ENCODE results near the gene ZC3H12A.

ZC3H12A gene

GRCh38 chr1:37458551-37458950, 15.8 kb upstream of the ZC3H12A start:
- no peak for DNase-seq
- Histone ChIP-seq H3K9ac (ENCODE audit: low read length) (no peak overlapping the region), H3K4me3 (ENCODE audit: low read length) (no peak overlapping the region), H4K8ac (ENCODE audit: low read depth, low read length) (no peak overlapping the region), H3K79me1 (ENCODE audit: low read length) (no peaks in the 10 kb centered on the region), H2BK5ac (ENCODE audit: low read length) (no peak overlapping the region), H3K36me3 (ENCODE audit: control insufficient read depth, insufficient read depth, low read length) (no peaks in the 10 kb centered on the region), H3K27me3 (ENCODE audit: insufficient read depth, low read length, poor library complexity) (no peaks in the 10 kb centered on the region), H3K4me2 (ENCODE audit: low read length) (no peak overlapping the region), H3K56ac (ENCODE audit: low read length) (no peak overlapping the region), H3K79me2 (ENCODE audit: control insufficient read depth, insufficient read depth, low read length) (no peaks in the 10 kb centered on the region), H3K23ac (ENCODE audit: low read length) (no peak overlapping the region), H2BK120ac (ENCODE audit: low read depth, low read length) (no peak overlapping the region), H3K4me1 (ENCODE audit: control insufficient read depth, low read depth, low read length) (no peaks in the 10 kb centered on the region), H3K18ac (ENCODE audit: low read length) (no peak overlapping the region), H3K27ac (ENCODE audit: low read depth, low read length) (no peak overlapping the region), H2BK15ac (replicated peaks; ENCODE audit: low read depth) (no peak overlapping the region), H4K5ac (ENCODE audit: low read length) (no peak overlapping the region), H2AK5ac (ENCODE audit: low read length) (no peak overlapping the region), H3K4ac (ENCODE audit: low read depth, low read length) (no peak overlapping the region)
- WGBS (ENCODE audit: extremely low coverage, insufficient coverage, low lambda C conversion rate): no CpG with 5 or more reads among the region's 3 CpGs

DNA sequence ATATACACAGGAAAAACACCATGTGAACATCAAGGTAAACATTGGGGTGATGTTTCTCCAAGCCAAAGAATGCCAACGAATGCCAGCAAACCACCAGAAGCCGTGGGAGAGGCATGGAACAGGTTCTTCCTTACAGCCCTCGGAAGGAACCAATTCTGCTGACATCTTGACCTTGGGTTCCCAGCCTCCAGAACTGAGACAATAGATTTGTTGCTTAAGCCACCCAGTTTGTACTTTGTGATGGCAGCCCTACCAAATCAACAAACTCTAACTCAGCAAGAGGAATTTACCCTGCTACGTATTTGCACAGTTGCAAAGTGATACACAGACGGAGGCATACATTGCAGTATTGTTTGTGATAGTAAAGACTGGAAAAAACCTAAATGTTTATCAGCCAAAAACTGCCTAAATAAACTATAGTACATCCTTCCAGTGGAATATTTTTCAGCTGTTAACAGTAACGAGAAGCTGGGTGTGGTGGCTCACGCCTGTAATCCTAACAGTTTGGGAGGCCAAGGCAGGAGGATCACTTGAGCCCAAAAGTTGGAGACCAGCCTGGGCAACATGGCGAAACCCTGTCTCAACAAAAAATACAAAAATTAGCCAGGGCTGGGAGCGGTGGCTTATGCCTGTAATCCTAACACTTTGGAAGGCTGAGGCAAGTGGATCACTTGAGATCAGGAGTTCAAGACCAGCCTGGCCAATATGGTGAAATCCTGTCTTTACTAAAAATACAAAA, 12.5 kb upstream of the ZC3H12A start:
- no peak for DNase-seq
- H3K56ac ChIP-seq (ENCODE audit: low read length): no peak overlapping the region
- H2BK5ac ChIP-seq (ENCODE audit: low read length): no peak overlapping the region
- H3K4me1 ChIP-seq (ENCODE audit: control insufficient read depth, low read depth, low read length): no peaks in the 10 kb centered on the region
- no CpG with 5 or more reads among the region's 9 CpGs for WGBS (ENCODE audit: extremely low coverage, insufficient coverage, low lambda C conversion rate)
- no peaks in the 10 kb centered on the region for H3K36me3 ChIP-seq (ENCODE audit: control insufficient read depth, insufficient read depth, low read length)
- H3K4me3 ChIP-seq (ENCODE audit: low read length): no peak overlapping the region
- H3K27me3 ChIP-seq (ENCODE audit: insufficient read depth, low read length, poor library complexity): no peaks in the 10 kb centered on the region
- no peak overlapping the region for H3K27ac ChIP-seq (ENCODE audit: low read depth, low read length)
- H2BK120ac ChIP-seq (ENCODE audit: low read depth, low read length): no peak overlapping the region
- no peaks in the 10 kb centered on the region for H3K79me1 ChIP-seq (ENCODE audit: low read length)
- no peak overlapping the region for H3K23ac ChIP-seq (ENCODE audit: low read length)
- H4K5ac ChIP-seq (ENCODE audit: low read length): no peak overlapping the region
- no peak overlapping the region for H2BK15ac ChIP-seq (replicated peaks; ENCODE audit: low read depth)
- no peak overlapping the region for H3K4me2 ChIP-seq (ENCODE audit: low read length)
- no peak overlapping the region for H2AK5ac ChIP-seq (ENCODE audit: low read length)
- no peaks in the 10 kb centered on the region for H3K79me2 ChIP-seq (ENCODE audit: control insufficient read depth, insufficient read depth, low read length)
- no peak overlapping the region for H3K4ac ChIP-seq (ENCODE audit: low read depth, low read length)
- H4K8ac ChIP-seq (ENCODE audit: low read depth, low read length): no peak overlapping the region
- no peak overlapping the region for H3K18ac ChIP-seq (ENCODE audit: low read length)
- no peak overlapping the region for H3K9ac ChIP-seq (ENCODE audit: low read length)

DNA sequence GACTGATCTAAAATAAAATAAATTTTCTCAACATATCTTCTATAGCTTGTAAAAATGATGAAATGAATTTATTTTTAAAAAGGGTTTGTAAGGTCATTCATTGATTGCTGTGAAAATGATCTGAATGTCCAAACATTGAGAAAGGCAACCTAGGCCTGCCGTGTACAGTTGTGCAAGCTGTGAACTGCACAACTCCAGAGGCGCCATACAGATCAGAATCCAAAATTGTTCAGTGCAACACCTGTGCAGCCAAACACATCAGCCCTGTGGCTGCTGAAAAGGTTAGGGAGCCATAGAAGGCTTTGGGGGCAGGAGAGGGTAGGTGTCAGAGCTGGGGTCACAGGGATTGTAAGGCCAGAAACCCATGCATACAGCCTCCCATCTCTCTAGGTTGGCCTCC, 9.9 kb upstream of the ZC3H12A start:
- Histone ChIP-seq H3K79me2 (ENCODE audit: control insufficient read depth, insufficient read depth, low read length) (no peaks in the 10 kb centered on the region), H3K27me3 (ENCODE audit: insufficient read depth, low read length, poor library complexity) (no peaks in the 10 kb centered on the region), H3K36me3 (ENCODE audit: control insufficient read depth, insufficient read depth, low read length) (no peaks in the 10 kb centered on the region), H3K18ac (ENCODE audit: low read length) (no peak overlapping the region), H3K23ac (ENCODE audit: low read length) (no peak overlapping the region), H3K79me1 (ENCODE audit: low read length) (no peaks in the 10 kb centered on the region), H3K4me3 (ENCODE audit: low read length) (no peak overlapping the region), H3K4me1 (ENCODE audit: control insufficient read depth, low read depth, low read length) (no peaks in the 10 kb centered on the region), H3K56ac (ENCODE audit: low read length) (no peak overlapping the region), H2BK5ac (ENCODE audit: low read length) (no peak overlapping the region), H3K9ac (ENCODE audit: low read length) (no peak overlapping the region), H3K4me2 (ENCODE audit: low read length) (no peak overlapping the region), H2BK120ac (ENCODE audit: low read depth, low read length) (no peak overlapping the region), H3K27ac (ENCODE audit: low read depth, low read length) (no peak overlapping the region), H4K8ac (ENCODE audit: low read depth, low read length) (no peak overlapping the region), H2AK5ac (ENCODE audit: low read length) (no peak overlapping the region), H3K4ac (ENCODE audit: low read depth, low read length) (no peak overlapping the region), H4K5ac (ENCODE audit: low read length) (no peak overlapping the region), H2BK15ac (replicated peaks; ENCODE audit: low read depth) (no peak overlapping the region)
- WGBS (ENCODE audit: extremely low coverage, insufficient coverage, low lambda C conversion rate): no CpG with 5 or more reads among the region's 2 CpGs
- DNase-seq: no peak

DNA sequence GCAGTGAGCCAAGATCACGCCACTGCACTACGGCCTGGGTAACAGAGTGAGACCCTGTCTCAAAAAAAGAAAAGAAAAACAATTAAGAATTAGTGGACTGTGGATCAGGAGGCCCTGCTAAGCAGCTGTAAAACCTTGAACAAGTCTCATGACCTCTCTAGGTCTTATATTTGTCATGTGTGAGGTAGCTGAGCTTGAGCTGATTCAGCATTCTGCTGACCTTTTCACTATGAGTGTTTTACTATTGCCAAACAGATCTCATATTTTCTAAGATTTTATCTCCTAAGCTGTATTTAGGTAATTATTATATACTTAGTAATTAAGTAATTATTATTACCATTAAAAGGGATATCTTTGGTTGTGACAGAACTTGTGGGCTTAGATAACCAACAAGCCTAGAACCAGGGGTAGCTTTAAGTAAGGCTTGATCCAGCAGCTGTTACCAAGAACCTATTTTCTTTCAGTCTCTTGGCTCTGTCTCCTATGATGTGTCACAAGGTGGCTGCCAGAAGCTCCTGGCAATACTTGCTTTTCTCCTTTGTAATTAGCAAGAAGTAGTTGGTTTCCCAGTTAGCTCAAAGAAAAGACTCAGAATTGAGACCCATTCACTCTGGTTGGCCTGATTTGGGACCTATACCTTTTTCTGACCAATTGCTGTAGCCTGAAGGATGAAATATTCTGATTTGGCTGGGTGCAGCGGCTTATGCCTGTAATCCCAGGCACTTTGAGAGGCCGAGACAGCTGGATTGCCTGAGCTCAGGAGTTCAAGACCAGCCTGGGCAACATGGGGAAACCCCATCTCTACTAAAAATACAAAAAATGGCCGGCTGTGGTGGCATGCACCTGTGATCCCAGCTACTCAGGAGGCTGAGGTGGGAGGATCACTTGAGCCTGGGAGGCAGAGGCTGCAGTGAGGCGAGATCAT, 8.5 kb upstream of the ZC3H12A start:
- Histone ChIP-seq H3K4me2 (ENCODE audit: low read length) (no peak overlapping the region), H2BK120ac (ENCODE audit: low read depth, low read length) (no peak overlapping the region), H3K23ac (ENCODE audit: low read length) (no peak overlapping the region), H3K27me3 (ENCODE audit: insufficient read depth, low read length, poor library complexity) (no peaks in the 10 kb centered on the region), H2BK5ac (ENCODE audit: low read length) (no peak overlapping the region), H3K9ac (ENCODE audit: low read length) (no peak overlapping the region), H3K56ac (ENCODE audit: low read length) (no peak overlapping the region), H3K4ac (ENCODE audit: low read depth, low read length) (no peak overlapping the region), H4K8ac (ENCODE audit: low read depth, low read length) (no peak overlapping the region), H3K18ac (ENCODE audit: low read length) (no peak overlapping the region), H3K79me2 (ENCODE audit: control insufficient read depth, insufficient read depth, low read length) (no peaks in the 10 kb centered on the region), H3K27ac (ENCODE audit: low read depth, low read length) (no peak overlapping the region), H3K79me1 (ENCODE audit: low read length) (no peaks in the 10 kb centered on the region), H3K4me1 (ENCODE audit: control insufficient read depth, low read depth, low read length) (no peaks in the 10 kb centered on the region), H2AK5ac (ENCODE audit: low read length) (no peak overlapping the region), H2BK15ac (replicated peaks; ENCODE audit: low read depth) (no peak overlapping the region), H3K4me3 (ENCODE audit: low read length) (no peak overlapping the region), H3K36me3 (ENCODE audit: control insufficient read depth, insufficient read depth, low read length) (no peaks in the 10 kb centered on the region), H4K5ac (ENCODE audit: low read length) (no peak overlapping the region)
- no peak for DNase-seq
- no CpG with 5 or more reads among the region's 6 CpGs for WGBS (ENCODE audit: extremely low coverage, insufficient coverage, low lambda C conversion rate)

DNA sequence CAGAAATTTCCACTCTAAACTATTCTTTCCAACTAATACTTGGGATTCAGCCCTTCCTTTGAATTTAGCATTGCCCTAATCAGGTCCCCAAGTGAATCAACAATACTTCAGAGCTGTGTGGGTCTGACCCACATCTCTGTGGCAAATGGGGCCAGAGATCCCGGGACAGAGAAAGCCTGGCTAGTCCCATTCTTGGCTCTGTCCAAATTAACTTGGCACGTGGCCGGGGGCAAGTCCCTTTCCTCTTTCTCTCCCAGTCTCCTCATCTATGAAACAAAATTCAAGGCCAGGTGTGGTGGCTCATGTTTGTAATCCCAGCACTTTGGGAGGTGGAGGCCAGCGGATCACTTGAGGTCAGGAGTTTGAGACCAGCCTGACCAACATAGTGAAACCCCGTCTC, 6.3 kb upstream of the ZC3H12A start:
- no CpG with 5 or more reads among the region's 5 CpGs for WGBS (ENCODE audit: extremely low coverage, insufficient coverage, low lambda C conversion rate)
- Histone ChIP-seq H2BK5ac (ENCODE audit: low read length) (no peak overlapping the region), H3K27ac (ENCODE audit: low read depth, low read length) (no peak overlapping the region), H4K8ac (ENCODE audit: low read depth, low read length) (no peak overlapping the region), H3K79me2 (ENCODE audit: control insufficient read depth, insufficient read depth, low read length) (no peaks in the 10 kb centered on the region), H3K9ac (ENCODE audit: low read length) (no peak overlapping the region), H3K4me1 (ENCODE audit: control insufficient read depth, low read depth, low read length) (peaks cover 9% of the 10 kb centered on the region), H2AK5ac (ENCODE audit: low read length) (no peak overlapping the region), H3K18ac (ENCODE audit: low read length) (no peak overlapping the region), H3K79me1 (ENCODE audit: low read length) (no peaks in the 10 kb centered on the region), H3K36me3 (ENCODE audit: control insufficient read depth, insufficient read depth, low read length) (no peaks in the 10 kb centered on the region), H2BK120ac (ENCODE audit: low read depth, low read length) (no peak overlapping the region), H3K4me3 (ENCODE audit: low read length) (no peak overlapping the region), H3K27me3 (ENCODE audit: insufficient read depth, low read length, poor library complexity) (no peaks in the 10 kb centered on the region), H2BK15ac (replicated peaks; ENCODE audit: low read depth) (no peak overlapping the region), H3K4ac (ENCODE audit: low read depth, low read length) (no peak overlapping the region), H4K5ac (ENCODE audit: low read length) (no peak overlapping the region), H3K56ac (ENCODE audit: low read length) (no peak overlapping the region), H3K23ac (ENCODE audit: low read length) (no peak overlapping the region), H3K4me2 (ENCODE audit: low read length) (no peak overlapping the region)
- no peak for DNase-seq
